ENCODE results near the gene HM13. TPM values are rescaled to one million over a fixed set of nuclear protein-coding genes. Genes with fewer than 3 reads are reported as not detected.

The HM13 gene
- total and polyA plus RNA-seq, 2 of the 13 experiments (the other 11 are each of a cell fraction or from before 2014, with no cell fraction given) = 118 to 243 TPM

- TF ChIP-seq ZNF33A (CRISPR knock-in tag; IDR thresholded peaks at IDR 0.05; ENCODE audit: borderline replicate concordance) = 0 out of 2 replicates have a peak, but pooled peaks have one; percentile 70
- TF ChIP-seq ZNF615 (CRISPR knock-in tag; IDR thresholded peaks at IDR 0.05; ENCODE audit: borderline replicate concordance) = peak; percentile 99
- TF ChIP-seq, protein P1, sequence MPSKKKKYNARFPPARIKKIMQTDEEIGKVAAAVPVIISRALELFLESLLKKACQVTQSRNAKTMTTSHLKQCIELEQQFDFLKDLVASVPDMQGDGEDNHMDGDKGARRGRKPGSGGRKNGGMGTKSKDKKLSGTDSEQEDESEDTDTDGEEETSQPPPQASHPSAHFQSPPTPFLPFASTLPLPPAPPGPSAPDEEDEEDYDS (CRISPR knock-in tag; IDR thresholded peaks at IDR 0.05) = peak; percentile 96
- TF ChIP-seq ZNF777 (CRISPR knock-in tag; IDR thresholded peaks at IDR 0.05) = 0 out of 2 replicates have a peak, but pooled peaks have one; percentile 66
- TF ChIP-seq, protein P2, sequence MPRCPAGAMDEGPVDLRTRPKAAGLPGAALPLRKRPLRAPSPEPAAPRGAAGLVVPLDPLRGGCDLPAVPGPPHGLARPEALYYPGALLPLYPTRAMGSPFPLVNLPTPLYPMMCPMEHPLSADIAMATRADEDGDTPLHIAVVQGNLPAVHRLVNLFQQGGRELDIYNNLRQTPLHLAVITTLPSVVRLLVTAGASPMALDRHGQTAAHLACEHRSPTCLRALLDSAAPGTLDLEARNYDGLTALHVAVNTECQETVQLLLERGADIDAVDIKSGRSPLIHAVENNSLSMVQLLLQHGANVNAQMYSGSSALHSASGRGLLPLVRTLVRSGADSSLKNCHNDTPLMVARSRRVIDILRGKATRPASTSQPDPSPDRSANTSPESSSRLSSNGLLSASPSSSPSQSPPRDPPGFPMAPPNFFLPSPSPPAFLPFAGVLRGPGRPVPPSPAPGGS (CRISPR knock-in tag; IDR thresholded peaks at IDR 0.05) = peak; percentile 100
- peak; percentile 100 for TF ChIP-seq ERF (CRISPR knock-in tag; IDR thresholded peaks at IDR 0.05)
- TF ChIP-seq ZNF18 (CRISPR knock-in tag; IDR thresholded peaks at IDR 0.05; ENCODE audit: insufficient replicate concordance) = no peak
- peak; percentile 96 for TF ChIP-seq HNF4A (CRISPR knock-in tag; IDR thresholded peaks at IDR 0.05)
- TF ChIP-seq SIX1 (CRISPR knock-in tag; IDR thresholded peaks at IDR 0.05; ENCODE audit: borderline replicate concordance) = no peak; the same call in 1 of the 2 replicates
- TF ChIP-seq PHF20 (CRISPR knock-in tag; IDR thresholded peaks at IDR 0.05) = no peak; the same call in 1 of the 2 replicates
- peak; percentile 73 for TF ChIP-seq ZBTB14 (CRISPR knock-in tag; IDR thresholded peaks at IDR 0.05)
- TF ChIP-seq ZNF296 (CRISPR knock-in tag; conservative IDR thresholded peaks at IDR 0.05) = no peak; the same call in 1 of the 2 replicates
- TF ChIP-seq ZNF878 (CRISPR knock-in tag; IDR thresholded peaks at IDR 0.05) = peak; percentile 99
- peak; percentile 59; the same call in 1 of the 2 replicates for TF ChIP-seq ZNF644 (CRISPR knock-in tag; IDR thresholded peaks at IDR 0.05; ENCODE audit: low read depth)
- TF ChIP-seq SOX5 (CRISPR knock-in tag; IDR thresholded peaks at IDR 0.05; ENCODE audit: borderline replicate concordance) = peak; percentile 97
- TF ChIP-seq NCOA5 (CRISPR knock-in tag; IDR thresholded peaks at IDR 0.05) = 0 out of 2 replicates have a peak, but pooled peaks have one; percentile 81
- TF ChIP-seq, protein P3, sequence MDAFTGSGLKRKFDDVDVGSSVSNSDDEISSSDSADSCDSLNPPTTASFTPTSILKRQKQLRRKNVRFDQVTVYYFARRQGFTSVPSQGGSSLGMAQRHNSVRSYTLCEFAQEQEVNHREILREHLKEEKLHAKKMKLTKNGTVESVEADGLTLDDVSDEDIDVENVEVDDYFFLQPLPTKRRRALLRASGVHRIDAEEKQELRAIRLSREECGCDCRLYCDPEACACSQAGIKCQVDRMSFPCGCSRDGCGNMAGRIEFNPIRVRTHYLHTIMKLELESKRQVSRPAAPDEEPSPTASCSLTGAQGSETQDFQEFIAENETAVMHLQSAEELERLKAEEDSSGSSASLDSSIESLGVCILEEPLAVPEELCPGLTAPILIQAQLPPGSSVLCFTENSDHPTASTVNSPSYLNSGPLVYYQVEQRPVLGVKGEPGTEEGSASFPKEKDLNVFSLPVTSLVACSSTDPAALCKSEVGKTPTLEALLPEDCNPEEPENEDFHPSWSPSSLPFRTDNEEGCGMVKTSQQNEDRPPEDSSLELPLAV (CRISPR knock-in tag; conservative IDR thresholded peaks at IDR 0.05; ENCODE audit: low read depth) = peak; percentile 65; the same call in 1 of the 2 replicates
- peak; percentile 100 for TF ChIP-seq TEAD3 (CRISPR knock-in tag; optimal IDR thresholded peaks at IDR 0.05; ENCODE audit: borderline replicate concordance)
- peak; percentile 99 for TF ChIP-seq BCL6 (CRISPR knock-in tag; IDR thresholded peaks at IDR 0.05)
- peak; percentile 91; the same call in 1 of the 2 replicates for TF ChIP-seq MYNN (CRISPR knock-in tag; IDR thresholded peaks at IDR 0.05; ENCODE audit: low read depth)
- peak; percentile 86 for TF ChIP-seq ZNF607 (CRISPR knock-in tag; IDR thresholded peaks at IDR 0.05; ENCODE audit: borderline replicate concordance)
- TF ChIP-seq HMG20A (CRISPR knock-in tag; IDR thresholded peaks at IDR 0.05; ENCODE audit: borderline replicate concordance) = peak; percentile 97
- TF ChIP-seq THRA (CRISPR knock-in tag; IDR thresholded peaks at IDR 0.05; ENCODE audit: borderline replicate concordance) = peak; percentile 99
Observed at GRCh38 chr20:31608251-31608945, 94.2 kb downstream of the HM13 start (continued).

All from HepG2 (cell line).